Testis (tissue), 2 donors: ENCODE results near the gene KCNT2.

Experiments
- POLR2A ChIP-seq: fragments of 450-650 bp; IDR thresholded peaks from one replicate; pipeline ENCODE4 v1.6.1; 2017; ENCODE audit warnings: antibody characterized with exemption, mild to moderate bottlenecking, moderate library complexity
- TF ChIP-seq, protein P1 (sequence below), 3 experiments: fragments of 450-650 bp in 2 of 3; fragments of 200-600 bp in 1 of 3; sonication (generic) in 1 of 3; IDR thresholded peaks; one replicate each; pipeline ENCODE4 v1.5.1; 2016 to 2019; ENCODE audit warnings: antibody characterized with exemption in 3 of 3, mild to moderate bottlenecking in 2 of 3, moderate library complexity in 1 of 3

DNA sequence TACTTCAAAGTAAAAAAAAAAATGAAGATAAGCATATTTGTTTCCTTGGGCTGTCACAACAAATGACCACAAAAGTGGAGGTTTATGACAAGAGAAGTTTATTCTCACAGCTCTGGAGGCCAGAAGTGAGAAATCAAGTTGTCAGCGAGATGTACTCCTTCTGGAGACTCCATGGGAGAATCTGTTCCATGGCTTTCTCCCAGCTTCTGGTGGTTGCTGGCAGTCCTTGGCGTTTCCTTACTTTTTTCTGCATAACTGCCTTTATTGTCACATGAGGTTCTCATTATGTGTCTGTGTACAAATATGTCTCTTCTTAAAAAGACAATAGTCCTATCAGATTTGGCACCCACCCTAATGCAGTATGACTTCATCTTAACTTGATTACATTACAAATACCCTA, 398.3 kb downstream of the KCNT2 start:
- TF ChIP-seq, protein P1, sequence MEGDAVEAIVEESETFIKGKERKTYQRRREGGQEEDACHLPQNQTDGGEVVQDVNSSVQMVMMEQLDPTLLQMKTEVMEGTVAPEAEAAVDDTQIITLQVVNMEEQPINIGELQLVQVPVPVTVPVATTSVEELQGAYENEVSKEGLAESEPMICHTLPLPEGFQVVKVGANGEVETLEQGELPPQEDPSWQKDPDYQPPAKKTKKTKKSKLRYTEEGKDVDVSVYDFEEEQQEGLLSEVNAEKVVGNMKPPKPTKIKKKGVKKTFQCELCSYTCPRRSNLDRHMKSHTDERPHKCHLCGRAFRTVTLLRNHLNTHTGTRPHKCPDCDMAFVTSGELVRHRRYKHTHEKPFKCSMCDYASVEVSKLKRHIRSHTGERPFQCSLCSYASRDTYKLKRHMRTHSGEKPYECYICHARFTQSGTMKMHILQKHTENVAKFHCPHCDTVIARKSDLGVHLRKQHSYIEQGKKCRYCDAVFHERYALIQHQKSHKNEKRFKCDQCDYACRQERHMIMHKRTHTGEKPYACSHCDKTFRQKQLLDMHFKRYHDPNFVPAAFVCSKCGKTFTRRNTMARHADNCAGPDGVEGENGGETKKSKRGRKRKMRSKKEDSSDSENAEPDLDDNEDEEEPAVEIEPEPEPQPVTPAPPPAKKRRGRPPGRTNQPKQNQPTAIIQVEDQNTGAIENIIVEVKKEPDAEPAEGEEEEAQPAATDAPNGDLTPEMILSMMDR (IDR thresholded peaks at IDR 0.05), result no peak
- no peak for TF ChIP-seq POLR2A
